Sigmoid colon (tissue), 7 donors: ENCODE data around the gene CLSTN2. TPM values are rescaled to one million over a fixed set of nuclear protein-coding genes. Genes with fewer than 3 reads are reported as not detected.
A peak's percentile ranks its signal among the peaks of the same experiment; 100 is the strongest.

Experiments
- DNase-seq: peaks from one replicate; pipeline ENCODE4 v3.0.0-alpha.2; 2019
- H3K27ac ChIP-seq, 4 donors: fragments of 200-600 bp; sonication (generic); one replicate each; pipeline ENCODE4 v1.5.1; 2016 to 2019; ENCODE audit warnings: mild to moderate bottlenecking in 1 of 4
- H3K27me3 ChIP-seq, 3 donors: fragments of 200-600 bp; sonication (generic); one replicate each; pipeline ENCODE4 v1.5.1; 2019; ENCODE audit warnings: mild to moderate bottlenecking in 1 of 3
- H3K36me3 ChIP-seq, 4 donors: fragments of 200-600 bp; sonication (generic); one replicate each; pipeline ENCODE4 v1.5.1; 2016 to 2019
- H3K4me1 ChIP-seq, 4 donors: fragments of 200-600 bp; sonication (generic); one replicate each; pipeline ENCODE4 v1.5.1; 2017 to 2019
- H3K4me3 ChIP-seq, 4 donors: fragments of 200-600 bp; sonication (generic); one replicate each; pipeline ENCODE4 v1.5.1; 2017 to 2019; ENCODE audit warnings: mild to moderate bottlenecking in 2 of 4, moderate library complexity in 1 of 4
- H3K9me3 ChIP-seq, 4 donors: fragments of 200-600 bp in 3 of 4; sonication (generic) in 3 of 4; one replicate each; pipeline versions ENCODE4 v1.5.1 to v1.6.1; 2013 to 2019
- CTCF ChIP-seq, 4 experiments: fragments of 450-650 bp in 3 of 4; fragments of 200-600 bp in 1 of 4; IDR thresholded peaks; one replicate each; pipeline ENCODE4 v1.5.1; 2016 to 2019; ENCODE audit warnings: antibody characterized with exemption in 4 of 4, mild to moderate bottlenecking in 3 of 4, moderate library complexity in 2 of 4
- EP300 ChIP-seq, 4 donors: sonication (generic); formaldehyde crosslinking; IDR thresholded peaks; one replicate each; pipeline ENCODE4 v1.6.1; 2017; ENCODE audit warnings: antibody characterized with exemption in 4 of 4
- POLR2A ChIP-seq, 2 donors: fragments of 450-650 bp; IDR thresholded peaks; one replicate each; pipeline ENCODE4 v1.6.1; 2016; ENCODE audit warnings: antibody characterized with exemption in 2 of 2, mild to moderate bottlenecking in 2 of 2, moderate library complexity in 2 of 2
- POLR2AphosphoS5 ChIP-seq, 4 donors: sonication (generic); formaldehyde crosslinking; IDR thresholded peaks; one replicate each; pipeline ENCODE4 v1.6.1; 2017; ENCODE audit warnings: antibody characterized with exemption in 4 of 4
- WGBS, 2 donors: extraction: QIAGEN DNeasy Blood & Tissue Kit; methylation state at CpG; one replicate each; pipeline ENCODE4 v1.1.7; 2013; 5-methylcytosine and 5-hydroxymethylcytosine counted together
- intact Hi-C: fragments of 100-400 bp; cut with DNase I; formaldehyde crosslinking; loops from one replicate; pipeline ENCODE4 v1.15.1; 2023
- polyA plus RNA-seq, 3 donors: library from polyadenylated mRNA; stranded (reverse); fragments of 200-250 nt; gene quantifications; one replicate each; pipeline ENCODE4 v1.2.3, GENCODE V29; 2013
- total RNA-seq, 4 donors: library from RNA; depleted of rRNA; stranded (reverse); fragments of >200 nt; gene quantifications; one replicate each; pipeline ENCODE4 v1.1.0, GENCODE V29; 2016
- donor health status: healthy with polysubstance abuse.
- donor health status: Bipolar disorder and iron deficiency.
- donor health status: healthy.

CLSTN2 gene
- total and polyA plus RNA-seq, 7 donors: 0.23 to 8.3 (median 2.7) TPM

- Histone ChIP-seq H3K27me3 (no peaks in the 10 kb centered on the region), H3K27ac (no peak overlapping the region), H3K4me3 (no peak overlapping the region), H3K9me3 (no peaks in the 10 kb centered on the region), H3K4me1 (peaks cover 0 to 11% (median 3%) of the 10 kb centered on the region in 4 donors), H3K36me3 (no peaks in the 10 kb centered on the region)
- TF ChIP-seq CTCF (IDR thresholded peaks at IDR 0.05): no peak
- peak in 2 of 4 donors; percentile 40 to 61 for TF ChIP-seq POLR2AphosphoS5 (IDR thresholded peaks at IDR 0.05)
- DNase-seq: no peak
- intact Hi-C loops: no loop called here
- WGBS, 2 donors: 56 to 60% methylated on average over 1 of the region's 1 CpG
Observed at GRCh38 chr3:140233702-140234101, 298.7 kb downstream of the CLSTN2 start.

GRCh38 chr3:140234256-140234655 lies 299.3 kb downstream of the CLSTN2 start:
- Histone ChIP-seq H3K4me3 (no peak overlapping the region), H3K27ac (no peak overlapping the region), H3K4me1 (peaks cover 0 to 6% (median 3%) of the 10 kb centered on the region in 4 donors), H3K9me3 (no peaks in the 10 kb centered on the region), H3K27me3 (no peaks in the 10 kb centered on the region), H3K36me3 (no peaks in the 10 kb centered on the region)
- 82 to 83% methylated on average over 4 of the region's 4 CpGs for WGBS, 2 donors
- no peak for DNase-seq
- intact Hi-C loops: no loop called here
- no peak for TF ChIP-seq CTCF (IDR thresholded peaks at IDR 0.05)
- TF ChIP-seq POLR2AphosphoS5 (IDR thresholded peaks at IDR 0.05): no peak
- TF ChIP-seq EP300 (IDR thresholded peaks at IDR 0.05): no peak
- TF ChIP-seq POLR2A (IDR thresholded peaks at IDR 0.05): no peak

- intact Hi-C loops: no loop called here
- TF ChIP-seq POLR2AphosphoS5 (IDR thresholded peaks at IDR 0.05) (no peak), POLR2A (IDR thresholded peaks at IDR 0.05) (no peak)
- H3K36me3 ChIP-seq: no peaks in the 10 kb centered on the region
- no peak for DNase-seq
- no peaks in the 10 kb centered on the region for H3K9me3 ChIP-seq
- no peak overlapping the region for H3K4me3 ChIP-seq
- no peaks in the 10 kb centered on the region for H3K27me3 ChIP-seq
- peaks cover 0 to 6% (median 0%) of the 10 kb centered on the region in 4 donors for H3K4me1 ChIP-seq
- no peak overlapping the region for H3K27ac ChIP-seq
- WGBS, 2 donors: 80 to 87% methylated on average over 5 of the region's 5 CpGs
Observed at GRCh38 chr3:140236836-140237501, 302.0 kb downstream of the CLSTN2 start.

- TF ChIP-seq EP300 (IDR thresholded peaks at IDR 0.05): no peak
- TF ChIP-seq POLR2A (IDR thresholded peaks at IDR 0.05): no peak
- no peak for TF ChIP-seq CTCF (IDR thresholded peaks at IDR 0.05)
- TF ChIP-seq POLR2AphosphoS5 (IDR thresholded peaks at IDR 0.05): no peak
- Histone ChIP-seq H3K27ac (no peak overlapping the region), H3K4me1 (peaks cover 0 to 3% (median 0%) of the 10 kb centered on the region in 4 donors), H3K27me3 (no peaks in the 10 kb centered on the region), H3K4me3 (no peak overlapping the region), H3K36me3 (no peaks in the 10 kb centered on the region), H3K9me3 (no peaks in the 10 kb centered on the region)
- DNase-seq: no peak
- 72 to 83% methylated on average over 2 of the region's 2 CpGs for WGBS, 2 donors
- intact Hi-C loops: no loop called here
Observed at GRCh38 chr3:140238646-140239314, 303.8 kb downstream of the CLSTN2 start.

- Histone ChIP-seq H3K27ac (no peak overlapping the region), H3K9me3 (no peaks in the 10 kb centered on the region), H3K27me3 (no peaks in the 10 kb centered on the region), H3K4me3 (no peak overlapping the region), H3K36me3 (no peaks in the 10 kb centered on the region), H3K4me1 (no peaks in the 10 kb centered on the region)
- 50 to 75% methylated on average over 5 of the region's 5 CpGs for WGBS, 2 donors
- no peak for DNase-seq
- TF ChIP-seq POLR2A (IDR thresholded peaks at IDR 0.05): no peak
- no peak for TF ChIP-seq CTCF (IDR thresholded peaks at IDR 0.05)
- no peak for TF ChIP-seq POLR2AphosphoS5 (IDR thresholded peaks at IDR 0.05)
- no peak for TF ChIP-seq EP300 (IDR thresholded peaks at IDR 0.05)
- intact Hi-C loops: no loop called here
Observed at GRCh38 chr3:140242818-140243276, 307.9 kb downstream of the CLSTN2 start.
